AG20443 (cell line): ENCODE measurements around the gene RACGAP1.

Source experiments
- DNase-seq: peaks from one replicate; pipeline ENCODE4 v3.0.0; 2012; ENCODE audit warnings: low spot score, mixed read lengths

RACGAP1 gene

GRCh38 chr12:50056639-50056976 is 31.3 kb upstream of the RACGAP1 start:
- DNase-seq, result no peak

GRCh38 chr12:50055831-50056638 is 30.7 kb upstream of the RACGAP1 start:
- peak; percentile 80 for DNase-seq

- DNase-seq, result no peak
These were observed 28.3 kb upstream of the RACGAP1 start for GRCh38 chr12:50053583-50053982.

GRCh38 chr12:50052964-50053363 is 27.7 kb upstream of the RACGAP1 start:
- no peak for DNase-seq

GRCh38 chr12:50052544-50052943 is 27.2 kb upstream of the RACGAP1 start:
- DNase-seq, result no peak

GRCh38 chr12:50051101-50051806 is 26.0 kb upstream of the RACGAP1 start:
- no peak for DNase-seq

- peak; percentile 77 for DNase-seq
These were observed 25.3 kb upstream of the RACGAP1 start for GRCh38 chr12:50050410-50051098.

- DNase-seq, result no peak
These were observed 24.8 kb upstream of the RACGAP1 start for GRCh38 chr12:50050119-50050385.

GRCh38 chr12:50049254-50050118 is 24.2 kb upstream of the RACGAP1 start:
- no peak for DNase-seq

GRCh38 chr12:50047693-50048250 is 22.5 kb upstream of the RACGAP1 start:
- no peak for DNase-seq

GRCh38 chr12:50043854-50044253 is 18.6 kb upstream of the RACGAP1 start:
- DNase-seq, result no peak

- no peak for DNase-seq
These were observed 18.0 kb upstream of the RACGAP1 start for GRCh38 chr12:50043308-50043707.

- DNase-seq, result no peak
These were observed 17.4 kb upstream of the RACGAP1 start for GRCh38 chr12:50042693-50043092.

- DNase-seq, result no peak
These were observed 16.7 kb upstream of the RACGAP1 start for GRCh38 chr12:50041962-50042361.

GRCh38 chr12:50041062-50041860 is 16.0 kb upstream of the RACGAP1 start:
- DNase-seq, result no peak

- DNase-seq, result no peak
These were observed 15.4 kb upstream of the RACGAP1 start for GRCh38 chr12:50040657-50041056.

- DNase-seq, result peak; percentile 79
These were observed 14.0 kb upstream of the RACGAP1 start for GRCh38 chr12:50039151-50039835.

- no peak for DNase-seq
These were observed 13.0 kb upstream of the RACGAP1 start for GRCh38 chr12:50038336-50038735.

- DNase-seq, result no peak
These were observed 7.7 kb upstream of the RACGAP1 start for GRCh38 chr12:50032854-50033581.

GRCh38 chr12:50032515-50032853 is 7.2 kb upstream of the RACGAP1 start:
- no peak for DNase-seq
